ENCODE data around the gene STAB1.

Gene STAB1

DNA sequence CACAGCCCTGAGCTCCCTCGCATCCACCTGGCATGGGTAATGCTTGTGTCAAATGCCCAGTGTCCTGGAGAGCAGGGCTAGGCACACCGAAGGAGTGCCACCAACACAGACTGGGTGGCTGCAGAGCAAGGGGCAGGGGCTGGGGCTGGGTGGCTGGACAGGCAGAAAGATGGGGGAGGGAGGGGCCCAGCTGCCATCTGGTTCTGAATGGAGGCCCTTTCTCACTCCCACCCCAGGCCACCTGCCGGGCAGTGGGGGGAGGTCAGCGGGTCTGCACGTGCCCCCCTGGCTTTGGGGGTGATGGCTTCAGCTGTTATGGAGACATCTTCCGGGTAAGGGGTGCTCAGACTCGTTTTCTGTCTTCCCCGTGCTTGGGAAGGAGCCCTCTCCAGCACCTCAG is 17.0 kb downstream of the STAB1 start:
- no peak for DNase-seq

DNA sequence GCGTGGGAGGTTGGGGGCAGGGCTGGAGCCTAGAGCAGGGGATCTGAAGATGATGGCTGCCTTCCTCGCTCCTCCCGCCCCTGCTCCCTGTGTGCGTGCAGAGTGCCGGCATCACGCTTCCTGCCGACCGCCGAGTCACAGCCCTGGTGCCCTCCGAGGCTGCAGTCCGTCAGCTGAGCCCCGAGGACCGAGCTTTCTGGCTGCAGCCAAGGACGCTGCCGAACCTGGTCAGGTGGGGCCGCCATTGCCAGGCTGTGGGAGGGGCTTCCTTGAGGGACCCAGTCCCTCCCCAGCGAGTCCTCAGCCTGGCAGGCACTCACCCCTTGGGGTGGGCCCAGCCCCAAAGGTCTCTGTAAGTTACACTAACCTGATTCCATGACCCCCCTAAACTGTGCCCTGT is 17.6 kb downstream of the STAB1 start:
- DNase-seq, result no peak

DNA sequence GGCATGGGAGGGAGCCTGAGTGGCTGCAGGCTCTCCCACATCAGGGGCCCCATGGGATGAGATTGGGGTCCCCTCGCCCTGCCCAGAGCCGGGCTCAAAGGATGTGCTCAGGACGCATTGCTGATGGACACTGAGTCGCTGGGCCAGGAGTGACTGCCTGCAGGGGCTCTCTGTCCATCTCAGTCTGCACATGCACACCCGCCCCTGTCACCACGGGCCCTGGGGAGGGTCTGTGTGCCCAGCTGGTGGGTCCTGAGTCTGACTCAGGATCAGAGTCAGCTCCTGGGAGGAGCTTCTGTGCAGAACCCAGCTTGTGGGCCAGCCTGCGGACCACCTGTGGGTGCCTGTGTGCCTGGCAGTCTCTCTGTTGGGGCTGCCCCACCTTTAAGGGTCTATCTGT is 18.1 kb downstream of the STAB1 start:
- DNase-seq, result no peak

DNA sequence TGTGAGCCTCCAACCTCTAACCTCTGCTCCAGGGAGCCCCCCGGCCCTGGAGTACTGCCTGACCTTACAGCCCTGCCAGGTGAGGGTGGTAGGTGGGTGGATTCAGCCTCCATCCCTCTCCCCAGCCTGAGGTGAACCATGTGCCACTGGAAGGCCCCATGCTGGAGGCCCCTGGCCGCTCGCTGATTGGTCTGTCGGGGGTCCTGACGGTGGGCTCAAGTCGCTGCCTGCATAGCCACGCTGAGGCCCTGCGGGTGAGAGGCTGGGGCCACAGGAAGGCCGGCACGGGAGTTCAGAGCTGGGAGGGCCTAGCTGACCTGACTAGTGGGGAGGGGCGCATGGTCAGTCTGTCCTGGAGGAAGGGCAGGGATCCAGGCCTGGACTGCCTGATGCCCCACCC is 19.4 kb downstream of the STAB1 start:
- DNase-seq, result no peak

- DNase-seq, result no peak
Observed at GRCh38 chr3:52515192-52515591, 20.1 kb downstream of the STAB1 start.

GRCh38 chr3:52516509-52517195 is 21.5 kb downstream of the STAB1 start:
- no peak for DNase-seq

GRCh38 chr3:52517796-52518722 is 22.9 kb downstream of the STAB1 start:
- DNase-seq, result no peak

- DNase-seq, result no peak
Observed at GRCh38 chr3:52518723-52519444, 23.7 kb downstream of the STAB1 start.

DNA sequence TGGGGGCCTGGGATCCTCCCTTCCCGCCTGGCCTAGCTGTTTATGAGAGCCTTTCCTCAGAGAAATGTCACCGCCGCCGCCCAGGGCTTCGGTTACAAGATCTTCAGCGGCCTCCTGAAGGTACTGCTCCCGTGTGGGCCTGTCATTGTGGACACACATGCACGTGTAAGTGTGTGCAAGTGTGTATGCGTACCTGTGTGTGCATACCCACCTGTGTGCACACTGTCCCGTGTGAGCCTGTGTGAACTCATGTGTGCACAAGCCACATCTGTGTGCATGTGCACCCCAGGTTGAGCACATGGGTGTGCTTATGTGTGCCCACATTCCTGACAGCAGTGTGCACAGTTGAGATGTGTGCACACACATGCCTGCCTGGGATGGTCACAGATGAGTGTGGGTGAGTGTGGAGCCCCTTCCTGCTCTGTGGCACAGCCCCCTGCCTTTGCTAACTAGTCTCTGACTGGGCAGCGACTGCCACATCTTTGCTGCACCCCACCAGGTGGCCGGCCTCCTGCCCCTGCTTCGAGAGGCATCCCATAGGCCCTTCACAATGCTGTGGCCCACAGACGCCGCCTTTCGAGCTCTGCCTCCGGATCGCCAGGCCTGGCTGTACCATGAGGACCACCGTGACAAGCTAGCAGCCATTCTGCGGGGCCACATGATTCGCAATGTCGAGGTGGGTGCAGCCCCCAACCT is 24.5 kb downstream of the STAB1 start:
- no peak for DNase-seq

DNA sequence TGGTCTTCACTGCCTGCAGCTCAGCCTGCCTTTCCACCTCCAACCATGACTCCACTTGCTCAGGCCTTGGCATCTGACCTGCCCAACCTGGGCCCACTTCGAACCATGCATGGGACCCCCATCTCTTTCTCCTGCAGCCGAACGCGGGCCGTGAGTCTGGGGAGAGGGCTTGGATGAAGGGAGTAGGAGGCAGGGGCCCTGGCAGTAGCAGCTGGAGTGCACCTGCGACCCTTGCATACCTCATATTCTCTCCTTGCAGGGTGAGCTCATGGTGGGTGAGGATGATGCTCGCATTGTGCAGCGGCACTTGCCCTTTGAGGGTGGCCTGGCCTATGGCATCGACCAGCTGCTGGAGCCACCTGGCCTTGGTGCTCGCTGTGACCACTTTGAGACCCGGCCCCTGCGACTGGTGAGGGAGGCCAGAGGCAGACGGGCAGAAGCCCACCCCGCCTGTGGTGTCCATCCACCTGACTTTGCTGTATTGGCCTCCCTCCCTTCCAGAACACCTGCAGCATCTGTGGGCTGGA is 25.1 kb downstream of the STAB1 start:
- DNase-seq, result no peak

GRCh38 chr3:52520716-52521487 is 25.8 kb downstream of the STAB1 start:
- DNase-seq, result no peak

- DNase-seq, result no peak
Observed at GRCh38 chr3:52521488-52521824, 26.3 kb downstream of the STAB1 start.

DNA sequence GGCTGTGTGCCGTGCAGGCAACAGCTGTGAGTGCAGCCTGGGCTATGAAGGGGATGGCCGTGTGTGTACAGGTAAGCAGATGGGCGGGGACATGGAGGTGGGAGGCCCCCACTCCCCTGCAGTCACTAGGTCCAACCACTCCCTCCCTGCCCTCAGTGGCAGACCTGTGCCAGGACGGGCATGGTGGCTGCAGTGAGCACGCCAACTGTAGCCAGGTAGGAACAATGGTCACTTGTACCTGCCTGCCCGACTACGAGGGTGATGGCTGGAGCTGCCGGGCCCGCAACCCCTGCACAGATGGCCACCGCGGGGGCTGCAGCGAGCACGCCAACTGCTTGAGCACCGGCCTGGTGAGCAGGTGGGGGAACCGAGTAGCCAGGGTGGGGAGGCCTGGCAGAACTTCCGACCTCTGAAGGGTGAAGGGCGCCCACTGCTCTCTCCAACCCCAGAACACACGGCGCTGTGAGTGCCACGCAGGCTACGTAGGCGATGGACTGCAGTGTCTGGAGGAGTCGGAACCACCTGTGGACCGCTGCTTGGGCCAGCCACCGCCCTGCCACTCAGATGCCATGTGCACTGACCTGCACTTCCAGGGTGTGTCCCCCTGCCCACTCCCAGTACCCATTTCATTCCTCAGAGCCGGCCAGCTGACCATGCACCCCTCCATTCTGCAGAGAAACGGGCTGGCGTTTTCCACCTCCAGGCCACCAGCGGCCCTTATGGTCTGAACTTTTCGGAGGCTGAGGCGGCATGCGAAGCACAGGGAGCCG is 26.9 kb downstream of the STAB1 start:
- DNase-seq, result no peak

DNA sequence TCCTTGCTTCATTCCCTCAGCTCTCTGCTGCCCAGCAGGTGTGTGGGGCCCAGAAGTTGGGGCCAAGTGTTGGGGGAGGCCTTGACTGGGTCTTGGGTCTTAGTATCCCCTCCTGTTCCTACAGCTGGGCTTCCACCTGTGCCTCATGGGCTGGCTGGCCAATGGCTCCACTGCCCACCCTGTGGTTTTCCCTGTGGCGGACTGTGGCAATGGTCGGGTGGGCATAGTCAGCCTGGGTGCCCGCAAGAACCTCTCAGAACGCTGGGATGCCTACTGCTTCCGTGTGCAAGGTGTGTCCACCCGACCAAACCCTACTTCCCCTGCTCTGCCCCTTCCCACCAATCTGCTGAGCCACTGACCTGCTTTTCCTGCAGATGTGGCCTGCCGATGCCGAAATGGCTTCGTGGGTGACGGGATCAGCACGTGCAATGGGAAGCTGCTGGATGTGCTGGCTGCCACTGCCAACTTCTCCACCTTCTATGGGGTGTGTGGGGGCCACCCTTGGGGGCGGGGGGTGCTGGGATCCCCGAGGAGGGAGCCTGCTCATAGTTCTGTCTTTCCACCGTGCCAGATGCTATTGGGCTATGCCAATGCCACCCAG is 27.6 kb downstream of the STAB1 start:
- no peak for DNase-seq

GRCh38 chr3:52523386-52524257 is 28.5 kb downstream of the STAB1 start:
- DNase-seq, result no peak

DNA sequence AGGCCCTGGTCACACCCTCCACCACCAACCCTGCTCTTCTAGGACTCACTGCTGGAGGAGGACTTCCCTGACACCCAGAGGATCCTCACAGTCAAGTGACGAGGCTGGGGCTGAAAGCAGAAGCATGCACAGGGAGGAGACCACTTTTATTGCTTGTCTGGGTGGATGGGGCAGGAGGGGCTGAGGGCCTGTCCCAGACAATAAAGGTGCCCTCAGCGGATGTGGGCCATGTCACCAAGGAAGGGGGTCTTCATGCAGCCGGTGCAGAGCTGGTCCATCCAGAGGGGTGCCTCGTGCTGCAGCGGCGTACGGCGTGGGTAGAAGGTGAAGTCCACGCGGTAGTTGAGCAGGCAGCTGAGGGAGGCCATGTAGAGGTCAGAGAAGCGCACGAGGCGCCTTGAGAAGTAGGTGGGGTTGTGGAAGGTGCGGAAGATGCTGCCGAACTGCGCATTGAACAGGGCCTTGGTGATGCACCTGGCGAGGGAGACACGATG is 29.2 kb downstream of the STAB1 start:
- no peak for DNase-seq

- DNase-seq, result no peak
Observed at GRCh38 chr3:52524752-52525679, 29.9 kb downstream of the STAB1 start.
